ENCODE measurements around the gene SLC9A9.

DNA sequence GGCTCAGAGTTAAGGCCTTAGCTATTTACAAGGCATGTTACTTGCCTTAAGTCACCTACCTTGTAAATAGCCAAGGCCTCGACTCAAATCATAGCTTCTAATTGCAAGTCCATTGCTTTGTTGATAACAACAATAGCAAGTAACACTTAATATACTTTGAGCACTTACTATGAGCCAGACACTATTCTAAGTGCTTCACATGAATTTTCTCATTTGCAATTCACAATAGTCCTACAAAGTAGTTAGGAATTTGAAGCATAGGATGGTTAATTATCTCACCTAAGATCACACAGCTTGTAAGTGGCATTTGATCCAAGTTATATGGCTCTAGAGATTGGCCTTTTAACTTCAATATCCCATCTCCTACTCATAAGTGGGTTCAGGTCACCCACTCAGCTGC lies 28.4 kb downstream of the SLC9A9 start:
- TF ChIP-seq, protein P1, sequence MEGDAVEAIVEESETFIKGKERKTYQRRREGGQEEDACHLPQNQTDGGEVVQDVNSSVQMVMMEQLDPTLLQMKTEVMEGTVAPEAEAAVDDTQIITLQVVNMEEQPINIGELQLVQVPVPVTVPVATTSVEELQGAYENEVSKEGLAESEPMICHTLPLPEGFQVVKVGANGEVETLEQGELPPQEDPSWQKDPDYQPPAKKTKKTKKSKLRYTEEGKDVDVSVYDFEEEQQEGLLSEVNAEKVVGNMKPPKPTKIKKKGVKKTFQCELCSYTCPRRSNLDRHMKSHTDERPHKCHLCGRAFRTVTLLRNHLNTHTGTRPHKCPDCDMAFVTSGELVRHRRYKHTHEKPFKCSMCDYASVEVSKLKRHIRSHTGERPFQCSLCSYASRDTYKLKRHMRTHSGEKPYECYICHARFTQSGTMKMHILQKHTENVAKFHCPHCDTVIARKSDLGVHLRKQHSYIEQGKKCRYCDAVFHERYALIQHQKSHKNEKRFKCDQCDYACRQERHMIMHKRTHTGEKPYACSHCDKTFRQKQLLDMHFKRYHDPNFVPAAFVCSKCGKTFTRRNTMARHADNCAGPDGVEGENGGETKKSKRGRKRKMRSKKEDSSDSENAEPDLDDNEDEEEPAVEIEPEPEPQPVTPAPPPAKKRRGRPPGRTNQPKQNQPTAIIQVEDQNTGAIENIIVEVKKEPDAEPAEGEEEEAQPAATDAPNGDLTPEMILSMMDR (conservative IDR thresholded peaks at IDR 0.05 in 1 of 2, IDR thresholded peaks at IDR 0.05 in 1 of 2; ENCODE audit: low read depth in 1 of 2, low read length in 2 of 2), result no peak
- TF ChIP-seq EZH2 (IDR thresholded peaks at IDR 0.05; ENCODE audit: low read length, missing control alignments), result no peak

Measured in fibroblast of lung (primary cell).